GM12878 (cell line): ENCODE results near the gene XAB2. TPM values are rescaled to one million over a fixed set of nuclear protein-coding genes. Genes with fewer than 3 reads are reported as not detected.

Experiments used
- ATAC-seq: fragments of 200-7000 bp; cut with Tn5 transposase; 3 replicates; pipeline ENCODE4 v1.9.1; 2020; ENCODE audit warnings: mild to moderate bottlenecking, moderate library complexity
- BruUV-seq: library from RNA; stranded (reverse); fragments of 400-500 nt; replicated peaks from 2 replicates; lab custom pipeline; 2021; lab: Mats Ljungman, UMichigan
- CTCF ChIA-PET: fragments of 300-600 bp; sonication (Branson Sonifier 250); formaldehyde crosslinking; extraction: SDS; loops from one replicate; lab custom pipeline; 2021; ENCODE audit warnings: inconsistent platforms; lab: Yijun Ruan, JAX
- POLR2A ChIA-PET: fragments of 350-600 bp; formaldehyde crosslinking; extraction: SDS; loops from one replicate; lab custom pipeline; 2021; ENCODE audit warnings: inconsistent platforms; lab: Charles Lee
- RAD21 ChIA-PET: fragments of 300-600 bp; sonication (Branson Sonifier 250); formaldehyde crosslinking; loops from one replicate; lab custom pipeline; 2023; ENCODE audit warnings: antibody characterized with exemption; ENCODE audit not compliant: unreplicated experiment; lab: Charles Lee
- SMC1A ChIA-PET: fragments of 300-600 bp; sonication (Branson Sonifier 250); formaldehyde crosslinking; loops from one replicate; lab custom pipeline; 2023; ENCODE audit not compliant: unreplicated experiment, uncharacterized antibody; lab: Charles Lee
- DNase-seq: peaks from one replicate; pipeline ENCODE4 v3.0.0-alpha.2; 2011; ENCODE audit warnings: low read depth, low spot score
- FAIRE-seq: peaks from 3 replicates; lab custom pipeline; 2011; peaks lifted over from hg19 to GRCh38; lab: Jason Lieb, UNC
- H2AFZ ChIP-seq: 2 replicates; pipeline ENCODE4 v1.6.0; 2011; ENCODE audit warnings: low read depth, low read length, control low read depth; ENCODE audit not compliant: control insufficient read depth
- H3K27ac ChIP-seq: 2 replicates; pipeline ENCODE4 v1.5.1; 2011; ENCODE audit warnings: control low read depth; ENCODE audit not compliant: control insufficient read depth, insufficient read depth
- H3K27me3 ChIP-seq, 2 experiments: replicated peaks in 1 of 2; 2 replicates each; pipeline versions ENCODE4 v1.6.0 to v1.6.1; 2011; ENCODE audit warnings: low read length in 1 of 2; ENCODE audit not compliant: control insufficient read depth in 2 of 2, insufficient read depth in 2 of 2
- H3K36me3 ChIP-seq, 2 experiments: 2 replicates each; pipeline ENCODE4 v1.5.1; 2011; ENCODE audit warnings: low read length in 1 of 2; ENCODE audit not compliant: control insufficient read depth in 2 of 2, insufficient read depth in 2 of 2
- H3K4me1 ChIP-seq: 2 replicates; pipeline ENCODE4 v1.6.1; 2011; ENCODE audit warnings: mild to moderate bottlenecking, low read length, moderate library complexity, mixed read lengths; ENCODE audit not compliant: control insufficient read depth, insufficient read depth
- H3K4me2 ChIP-seq: 2 replicates; pipeline ENCODE4 v1.6.0; 2011; ENCODE audit warnings: control low read depth; ENCODE audit not compliant: control insufficient read depth, insufficient read depth
- H3K4me3 ChIP-seq: fragments of 200-600 bp; sonication (generic); 2 replicates; pipeline ENCODE4 v1.5.1; 2016
- H3K79me2 ChIP-seq: 2 replicates; pipeline ENCODE4 v1.6.0; 2011; ENCODE audit warnings: low read length; ENCODE audit not compliant: control insufficient read depth, insufficient read depth
- H3K9ac ChIP-seq: 2 replicates; pipeline ENCODE4 v1.8.0; 2011; ENCODE audit warnings: low read length, control low read depth, mixed read lengths; ENCODE audit not compliant: control insufficient read depth, insufficient read depth
- H3K9me3 ChIP-seq: replicated peaks from 3 replicates; pipeline ENCODE4 v1.5.1; 2011; ENCODE audit warnings: mild to moderate bottlenecking, low read length; ENCODE audit not compliant: control insufficient read depth, insufficient read depth
- H4K20me1 ChIP-seq: 2 replicates; pipeline ENCODE4 v1.6.0; 2011; ENCODE audit not compliant: control insufficient read depth, insufficient read depth
- BCLAF1 ChIP-seq: fragments of 450-650 bp; IDR thresholded peaks from 2 replicates; pipeline ENCODE4 v1.6.1; 2017; ENCODE audit warnings: antibody characterized with exemption, mild to moderate bottlenecking, moderate library complexity
- BMI1 ChIP-seq: fragments of 450-650 bp; IDR thresholded peaks from 2 replicates; pipeline ENCODE4 v1.6.1; 2016; ENCODE audit warnings: mild to moderate bottlenecking, moderate library complexity, borderline replicate concordance
- CBFB ChIP-seq: IDR thresholded peaks from 2 replicates; pipeline ENCODE4 v1.6.1; 2016; ENCODE audit warnings: antibody characterized with exemption, low read depth
- CREM ChIP-seq: IDR thresholded peaks from 2 replicates; pipeline ENCODE4 v1.6.1; 2014; ENCODE audit warnings: antibody characterized with exemption, low read depth
- FOXK2 ChIP-seq: fragments of 450-650 bp; IDR thresholded peaks from 2 replicates; pipeline ENCODE4 v1.6.1; 2017; ENCODE audit warnings: mild to moderate bottlenecking, moderate library complexity
- HDAC2 ChIP-seq: fragments of 200-600 bp; sonication (generic); IDR thresholded peaks from 2 replicates; pipeline ENCODE4 v1.6.1; 2017
- HSF1 ChIP-seq: fragments of 150-350 bp; IDR thresholded peaks from 2 replicates; pipeline ENCODE4 v1.6.1; 2014; ENCODE audit warnings: mild to moderate bottlenecking, low read depth, low read length
- IKZF1 ChIP-seq: fragments of 450-650 bp; conservative IDR thresholded peaks from 2 replicates; pipeline ENCODE4 v1.6.1; 2017; ENCODE audit warnings: antibody characterized with exemption, mild to moderate bottlenecking
- RELB ChIP-seq: fragments of 450-650 bp; IDR thresholded peaks from 2 replicates; pipeline ENCODE4 v1.6.1; 2017; ENCODE audit warnings: low read depth, mild to moderate bottlenecking, moderate library complexity
- SKIL ChIP-seq: fragments of 450-650 bp; IDR thresholded peaks from 2 replicates; pipeline ENCODE4 v1.6.1; 2017; ENCODE audit warnings: mild to moderate bottlenecking, low read depth, inconsistent platforms; ENCODE audit not compliant: poor library complexity, severe bottlenecking
- SMC3 ChIP-seq: IDR thresholded peaks from 2 replicates; pipeline ENCODE4 v1.6.1; 2011; ENCODE audit warnings: low read length, improper control_type of control experiment, borderline replicate concordance
- SP1 ChIP-seq: IDR thresholded peaks from one replicate; pipeline ENCODE4 v1.6.1; 2011; ENCODE audit warnings: low read depth, low read length
- TCF3 ChIP-seq: IDR thresholded peaks from 2 replicates; pipeline ENCODE4 v1.6.1; 2012; ENCODE audit warnings: low read depth, mild to moderate bottlenecking, low read length, borderline replicate concordance; ENCODE audit not compliant: insufficient read depth
- USF1 ChIP-seq: IDR thresholded peaks from 2 replicates; pipeline ENCODE4 v1.6.1; 2011; ENCODE audit warnings: borderline replicate concordance, low read depth, mild to moderate bottlenecking, moderate library complexity, mixed read lengths, low read length; ENCODE audit not compliant: insufficient read depth; ENCODE audit errors: extremely low read length
- WGBS: methylation state at CpG from one replicate; pipeline ENCODE4 v1.1.6; 2016; ENCODE audit warnings: low lambda C conversion rate; ENCODE audit not compliant: insufficient replicate concordance, insufficient coverage; ENCODE audit errors: missing lambda C conversion rate; 5-methylcytosine and 5-hydroxymethylcytosine counted together
- in situ Hi-C: fragments of 300-500 bp; cut with MboI; formaldehyde crosslinking; loops from 9 replicates; pipeline ENCODE4 v1.14.3; 2018; ENCODE audit warnings: mixed read lengths
- intact Hi-C: fragments of 100-400 bp; cut with micrococcal nuclease; formaldehyde crosslinking; loops from one replicate; pipeline ENCODE4 v1.14.2; 2022; ENCODE audit not compliant: unreplicated experiment
- polyA plus RNA-seq, 11 experiments: library from polyadenylated mRNA; depleted of rRNA in 4 of 11; unstranded in 6 of 11; stranded (reverse) in 5 of 11; fragments of >200 nt; fragmentation: Nextera tagmentation in 4 of 11; fragmentation: Illumina TruSeq in 1 of 11; extraction: Ambion mirVana in 4 of 11; extraction: Trizol in 1 of 11; gene quantifications; 1 replicate in 1 of 11; 2 replicates in 10 of 11; pipeline versions ENCODE4 v1.2.1 to v1.2.3, GENCODE V29; 2011 to 2016; ENCODE audit warnings: inconsistent platforms in 2 of 11, missing spikeins in 2 of 11, low read depth in 1 of 11
- total RNA-seq, 4 experiments: library from RNA; depleted of rRNA in 3 of 4; stranded (reverse); fragments of >200 nt in 3 of 4; fragmentation: Illumina TruSeq in 1 of 4; extraction: Trizol in 1 of 4; gene quantifications; 2 replicates each; pipeline versions ENCODE4 v1.2.1 to v1.2.3, GENCODE V29; 2013 to 2021

Gene XAB2
- total and polyA plus RNA-seq, 10 of the 15 experiments (the other 5 are each of a cell fraction or from before 2014, with no cell fraction given): 0.34 to 45.1 (median 18.8) TPM

GRCh38 chr19:7579182-7579581 lies 50.2 kb downstream of the XAB2 start:
- no peak overlapping the region for H3K27ac ChIP-seq
- no peak overlapping the region for H3K9ac ChIP-seq
- no peaks in the 10 kb centered on the region for H3K36me3 ChIP-seq
- H3K4me3 ChIP-seq: no peak overlapping the region
- ChIA-PET POLR2A (no interaction called here), SMC1A (interaction anchor here (1.0 kb wide), 1 partner anchor 11 kb away, joined by 4 read pairs; no protein-coding TSS in a partner anchor), CTCF (interaction anchor here (0.8 kb wide), 1 partner anchor 11 kb away, joined by 4 read pairs; no protein-coding TSS in a partner anchor), RAD21 (no interaction called here)
- no peaks in the 10 kb centered on the region for H3K4me1 ChIP-seq
- intact Hi-C loops (no loop called here), in situ Hi-C loops (no loop called here)
- no peaks in the 10 kb centered on the region for H3K79me2 ChIP-seq
- H3K4me2 ChIP-seq: no peak overlapping the region
- H4K20me1 ChIP-seq: no peaks in the 10 kb centered on the region
- no TSS peak for BruUV-seq
- H3K9me3 ChIP-seq: no peaks in the 10 kb centered on the region
- no peak overlapping the region for H2AFZ ChIP-seq
- ATAC-seq (no peak), FAIRE-seq (no peak)
- 85% methylated on average over 6 of the region's 6 CpGs for WGBS
- TF ChIP-seq SMC3 (no peak), SKIL (no peak), RELB (no peak), BMI1 (no peak), CBFB (no peak), HSF1 (no peak), BCLAF1 (no peak), HDAC2 (no peak), CREM (no peak), TCF3 (no peak), USF1 (no peak), SP1 (no peak), FOXK2 (no peak), IKZF1 (no peak)
- TF ChIP-seq, all 136 proteins: peak for 0
- no peaks in the 10 kb centered on the region for H3K27me3 ChIP-seq
- no peak for DNase-seq
